Mesendoderm (in vitro differentiated cells): ENCODE data around the gene ECPAS.
"Not testable (repeated sequence)": the region's sequence is repeated elsewhere in the genome, so short reads cannot be mapped to it uniquely, and the experiment has no call there.

Experiments
- DNase-seq: peaks from one replicate; pipeline ENCODE4 v3.0.0; 2013
- H2AK5ac ChIP-seq: 2 replicates; pipeline ENCODE4 v1.6.1; 2013; ENCODE audit warnings: low read length, inconsistent platforms
- H2BK120ac ChIP-seq: 2 replicates; pipeline ENCODE4 v1.6.1; 2013; ENCODE audit warnings: low read depth, mild to moderate bottlenecking, low read length, moderate library complexity, mixed read lengths
- H2BK15ac ChIP-seq: replicated peaks from 2 replicates; pipeline ENCODE4 v1.6.1; 2013; ENCODE audit warnings: low read depth, mild to moderate bottlenecking, moderate library complexity
- H2BK5ac ChIP-seq: 2 replicates; pipeline ENCODE4 v1.6.1; 2013; ENCODE audit warnings: low read length, inconsistent platforms
- H3K18ac ChIP-seq: 2 replicates; pipeline ENCODE4 v1.6.1; 2013; ENCODE audit warnings: mild to moderate bottlenecking, low read length, mixed read lengths
- H3K23ac ChIP-seq: one replicate; pipeline ENCODE4 v1.6.1; 2013; ENCODE audit warnings: low read length
- H3K27ac ChIP-seq: 2 replicates; pipeline ENCODE4 v1.5.1; 2013; ENCODE audit warnings: low read depth, mild to moderate bottlenecking, inconsistent platforms, low read length, moderate library complexity
- H3K27me3 ChIP-seq: 2 replicates; pipeline ENCODE4 v1.6.1; 2013; ENCODE audit warnings: low read length, control low read depth, mild to moderate bottlenecking, inconsistent platforms; ENCODE audit not compliant: insufficient read depth, poor library complexity
- H3K36me3 ChIP-seq: 2 replicates; pipeline ENCODE4 v1.6.1; 2013; ENCODE audit warnings: low read length, inconsistent platforms; ENCODE audit not compliant: control insufficient read depth, insufficient read depth
- H3K4ac ChIP-seq: one replicate; pipeline ENCODE4 v1.6.1; 2013; ENCODE audit warnings: low read depth, mild to moderate bottlenecking, low read length, moderate library complexity
- H3K4me1 ChIP-seq: 2 replicates; pipeline ENCODE4 v1.6.1; 2013; ENCODE audit warnings: low read depth, low read length, inconsistent platforms; ENCODE audit not compliant: control insufficient read depth
- H3K4me2 ChIP-seq: 2 replicates; pipeline ENCODE4 v1.6.1; 2013; ENCODE audit warnings: low read length
- H3K4me3 ChIP-seq: 2 replicates; pipeline ENCODE4 v1.5.1; 2013; ENCODE audit warnings: mild to moderate bottlenecking, low read length
- H3K56ac ChIP-seq: one replicate; pipeline ENCODE4 v1.6.1; 2013; ENCODE audit warnings: low read length
- H3K79me1 ChIP-seq: 2 replicates; pipeline ENCODE4 v1.6.1; 2013; ENCODE audit warnings: low read length, inconsistent platforms
- H3K79me2 ChIP-seq: 2 replicates; pipeline ENCODE4 v1.6.1; 2013; ENCODE audit warnings: mild to moderate bottlenecking, low read length; ENCODE audit not compliant: control insufficient read depth, insufficient read depth
- H3K9ac ChIP-seq: 2 replicates; pipeline ENCODE4 v1.6.1; 2013; ENCODE audit warnings: low read length, inconsistent platforms
- H4K5ac ChIP-seq: one replicate; pipeline ENCODE4 v1.6.1; 2013; ENCODE audit warnings: low read length
- H4K8ac ChIP-seq: one replicate; pipeline ENCODE4 v1.6.1; 2013; ENCODE audit warnings: low read depth, mild to moderate bottlenecking, control low read depth, low read length, moderate library complexity
- WGBS: extraction: QIAGEN DNeasy Blood & Tissue Kit; methylation state at CpG from one replicate; pipeline ENCODE4 v1.1.7; 2013; ENCODE audit warnings: low lambda C conversion rate, missing lambda C conversion rate; ENCODE audit not compliant: insufficient coverage; ENCODE audit errors: extremely low coverage; 5-methylcytosine and 5-hydroxymethylcytosine counted together

Gene ECPAS

GRCh38 chr9:111356481-111357244 is 127.5 kb downstream of the ECPAS start:
- H3K18ac ChIP-seq: no peak overlapping the region
- no peak overlapping the region for H3K56ac ChIP-seq
- H3K27ac ChIP-seq: no peak overlapping the region
- no peak for DNase-seq
- H3K23ac ChIP-seq: no peak overlapping the region
- H3K27me3 ChIP-seq: no peaks in the 10 kb centered on the region
- H4K5ac ChIP-seq: no peak overlapping the region
- H4K8ac ChIP-seq: no peak overlapping the region
- H2AK5ac ChIP-seq: no peak overlapping the region
- H3K9ac ChIP-seq: no peak overlapping the region
- no CpG with 5 or more reads among the region's 11 CpGs for WGBS
- H3K36me3 ChIP-seq: no peaks in the 10 kb centered on the region
- no peak overlapping the region for H2BK5ac ChIP-seq
- no peak overlapping the region for H2BK15ac ChIP-seq
- H3K4me1 ChIP-seq: no peaks in the 10 kb centered on the region
- no peaks in the 10 kb centered on the region for H3K79me1 ChIP-seq
- H3K4me3 ChIP-seq: no peak overlapping the region
- H2BK120ac ChIP-seq: no peak overlapping the region
- H3K79me2 ChIP-seq: no peaks in the 10 kb centered on the region
- H3K4me2 ChIP-seq: no peak overlapping the region
- H3K4ac ChIP-seq: no peak overlapping the region

- no peaks in the 10 kb centered on the region for H3K79me1 ChIP-seq
- H3K23ac ChIP-seq: no peak overlapping the region
- no peak overlapping the region for H3K27ac ChIP-seq
- no peak overlapping the region for H4K5ac ChIP-seq
- H2AK5ac ChIP-seq: no peak overlapping the region
- no peak overlapping the region for H2BK5ac ChIP-seq
- H3K4me3 ChIP-seq: no peak overlapping the region
- no peak overlapping the region for H4K8ac ChIP-seq
- no peak overlapping the region for H2BK120ac ChIP-seq
- H3K4me1 ChIP-seq: no peaks in the 10 kb centered on the region
- no peak overlapping the region for H3K56ac ChIP-seq
- no peak overlapping the region for H3K4ac ChIP-seq
- no peak overlapping the region for H2BK15ac ChIP-seq
- H3K9ac ChIP-seq: no peak overlapping the region
- WGBS: no CpG with 5 or more reads among the region's 2 CpGs
- H3K18ac ChIP-seq: no peak overlapping the region
- no peaks in the 10 kb centered on the region for H3K79me2 ChIP-seq
- no peak overlapping the region for H3K4me2 ChIP-seq
- H3K27me3 ChIP-seq: no peaks in the 10 kb centered on the region
- no peak for DNase-seq
- no peaks in the 10 kb centered on the region for H3K36me3 ChIP-seq
Measured at GRCh38 chr9:111352545-111352944, 131.6 kb downstream of the ECPAS start.

DNA sequence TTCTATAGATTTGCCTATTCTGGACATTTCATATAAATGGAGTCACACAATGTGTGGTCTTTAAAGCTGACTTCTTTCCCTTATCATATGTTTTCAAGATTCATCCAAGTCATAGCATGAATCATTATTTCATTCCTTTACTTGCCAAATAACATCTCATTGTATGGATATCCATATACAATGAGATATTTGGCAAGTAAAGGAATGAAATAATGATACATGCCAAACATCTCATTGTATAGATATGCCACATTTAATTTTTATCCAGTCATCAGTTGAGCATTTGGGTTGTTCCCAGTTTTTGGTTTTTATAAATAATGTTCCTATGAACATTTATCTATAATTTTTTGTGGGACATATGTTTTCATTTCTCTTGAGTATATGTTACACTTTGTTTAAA is 133.6 kb downstream of the ECPAS start:
- Histone ChIP-seq H3K4me3 (no peak overlapping the region), H2BK15ac (no peak overlapping the region), H4K8ac (no peak overlapping the region), H3K56ac (no peak overlapping the region), H3K79me2 (no peaks in the 10 kb centered on the region), H3K23ac (no peak overlapping the region), H2AK5ac (no peak overlapping the region), H3K4me2 (no peak overlapping the region), H3K79me1 (no peaks in the 10 kb centered on the region), H2BK5ac (no peak overlapping the region), H3K36me3 (no peaks in the 10 kb centered on the region), H3K9ac (no peak overlapping the region), H3K4me1 (no peaks in the 10 kb centered on the region), H3K4ac (no peak overlapping the region), H3K18ac (no peak overlapping the region), H3K27me3 (no peaks in the 10 kb centered on the region), H2BK120ac (no peak overlapping the region), H3K27ac (no peak overlapping the region), H4K5ac (no peak overlapping the region)
- no peak for DNase-seq

- no peak overlapping the region for H2AK5ac ChIP-seq
- no peak overlapping the region for H2BK120ac ChIP-seq
- H3K9ac ChIP-seq: no peak overlapping the region
- no peak overlapping the region for H3K18ac ChIP-seq
- H3K79me1 ChIP-seq: no peaks in the 10 kb centered on the region
- no peak overlapping the region for H2BK15ac ChIP-seq
- H3K4me2 ChIP-seq: no peak overlapping the region
- H3K56ac ChIP-seq: no peak overlapping the region
- no peak overlapping the region for H3K23ac ChIP-seq
- H4K5ac ChIP-seq: no peak overlapping the region
- no peaks in the 10 kb centered on the region for H3K36me3 ChIP-seq
- H3K27ac ChIP-seq: no peak overlapping the region
- no peak overlapping the region for H2BK5ac ChIP-seq
- H3K79me2 ChIP-seq: no peaks in the 10 kb centered on the region
- H3K4me1 ChIP-seq: no peaks in the 10 kb centered on the region
- no peak overlapping the region for H4K8ac ChIP-seq
- no peak for DNase-seq
- no CpG with 5 or more reads among the region's 5 CpGs for WGBS
- H3K4me3 ChIP-seq: no peak overlapping the region
- no peaks in the 10 kb centered on the region for H3K27me3 ChIP-seq
- no peak overlapping the region for H3K4ac ChIP-seq
Measured at GRCh38 chr9:111349766-111350165, 134.4 kb downstream of the ECPAS start.

- Histone ChIP-seq H2AK5ac (no peak overlapping the region), H3K4me3 (no peak overlapping the region), H3K56ac (no peak overlapping the region), H3K23ac (no peak overlapping the region), H2BK5ac (no peak overlapping the region), H3K79me2 (no peaks in the 10 kb centered on the region), H3K9ac (no peak overlapping the region), H3K79me1 (no peaks in the 10 kb centered on the region), H4K5ac (no peak overlapping the region), H2BK120ac (no peak overlapping the region), H3K36me3 (no peaks in the 10 kb centered on the region), H3K27ac (no peak overlapping the region), H3K4me2 (no peak overlapping the region), H4K8ac (no peak overlapping the region), H3K27me3 (no peaks in the 10 kb centered on the region), H3K4ac (no peak overlapping the region), H3K18ac (no peak overlapping the region), H3K4me1 (no peaks in the 10 kb centered on the region), H2BK15ac (no peak overlapping the region)
- no peak for DNase-seq
- WGBS: no CpG with 5 or more reads among the region's 4 CpGs
Measured at GRCh38 chr9:111348821-111349271, 135.3 kb downstream of the ECPAS start.

DNA sequence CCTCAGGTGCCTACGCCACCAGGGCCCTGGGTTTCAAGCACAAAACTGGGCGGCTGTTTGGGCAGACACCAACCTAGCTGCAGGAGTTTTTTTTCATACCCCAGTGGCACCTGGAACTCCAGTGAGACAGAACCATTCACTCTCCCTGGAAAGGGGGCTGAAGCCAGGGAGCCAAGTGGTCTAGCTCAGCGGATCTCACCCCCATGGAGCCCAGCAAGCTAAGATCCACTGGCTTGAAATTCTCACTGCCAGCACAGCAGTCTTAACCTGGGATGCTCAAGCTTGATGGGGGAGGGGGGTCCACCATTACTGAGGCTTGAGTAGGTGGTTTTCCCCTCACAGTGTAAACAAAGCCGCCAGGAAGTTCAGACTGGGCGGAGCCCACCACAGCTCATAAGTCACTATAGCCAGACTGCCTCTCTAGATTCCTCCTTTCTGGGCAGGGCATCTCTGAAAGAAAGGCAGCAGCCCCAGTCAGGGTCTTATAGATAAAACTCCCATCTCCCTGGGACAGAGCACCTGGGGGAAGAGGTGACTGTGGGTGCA is 149.8 kb downstream of the ECPAS start:
- not testable (repeated sequence) for H3K4me1 ChIP-seq, H4K5ac ChIP-seq, H3K56ac ChIP-seq, H3K4ac ChIP-seq, H3K79me1 ChIP-seq, H3K27me3 ChIP-seq, H3K36me3 ChIP-seq, H2BK120ac ChIP-seq, H3K79me2 ChIP-seq, H3K27ac ChIP-seq, H3K23ac ChIP-seq, H2BK15ac ChIP-seq, H2AK5ac ChIP-seq, H2BK5ac ChIP-seq, H3K9ac ChIP-seq, H3K18ac ChIP-seq, H4K8ac ChIP-seq, H3K4me3 ChIP-seq, H3K4me2 ChIP-seq
- peak; percentile 22 for DNase-seq
- WGBS: no CpG with 5 or more reads among the region's 5 CpGs
